Measurements from ENCODE around the gene ZNF438.

Gene ZNF438

GRCh38 chr10:30813872-30814481 lies 217.7 kb downstream of the ZNF438 start:
- Histone ChIP-seq H3K9me3 (ENCODE audit: control insufficient read depth, insufficient read depth, low read length) (no peaks in the 10 kb centered on the region), H3K4me2 (ENCODE audit: low read length) (no peak overlapping the region), H3K79me2 (ENCODE audit: control insufficient read depth, low read length) (no peaks in the 10 kb centered on the region), H3F3A (ENCODE audit: control insufficient read depth, insufficient read depth) (no peaks in the 10 kb centered on the region), H3K4me3 (ENCODE audit: low read length) (no peak overlapping the region), H3K9me2 (replicated peaks; ENCODE audit: control insufficient read depth, low read length) (no peaks in the 10 kb centered on the region), H3K36me3 (ENCODE audit: control insufficient read depth, low read length) (no peaks in the 10 kb centered on the region), H3K27ac (ENCODE audit: low read depth, low read length) (no peak overlapping the region), H3K27me3 (ENCODE audit: control insufficient read depth, low read length) (peaks cover 6% of the 10 kb centered on the region; the same call in 1 of the 2 replicates), H3K4me1 (ENCODE audit: control insufficient read depth, low read length) (no peaks in the 10 kb centered on the region), H4K20me1 (ENCODE audit: control insufficient read depth, insufficient read depth, low read depth, low read length) (no peaks in the 10 kb centered on the region)
- TF ChIP-seq EZH2phosphoT487 (IDR thresholded peaks at IDR 0.05; ENCODE audit: borderline replicate concordance, low read length) (no peak), CTCF (IDR thresholded peaks at IDR 0.05; ENCODE audit: low read depth, low read length, poor library complexity, severe bottlenecking) (no peak)

- Histone ChIP-seq H3K27me3 (ENCODE audit: control insufficient read depth, low read length) (peaks cover 6% of the 10 kb centered on the region; the same call in 1 of the 2 replicates), H3K4me3 (ENCODE audit: low read length) (no peak overlapping the region), H4K20me1 (ENCODE audit: control insufficient read depth, insufficient read depth, low read depth, low read length) (no peaks in the 10 kb centered on the region), H3K36me3 (ENCODE audit: control insufficient read depth, low read length) (no peaks in the 10 kb centered on the region), H3K4me1 (ENCODE audit: control insufficient read depth, low read length) (no peaks in the 10 kb centered on the region), H3K9me2 (replicated peaks; ENCODE audit: control insufficient read depth, low read length) (no peaks in the 10 kb centered on the region), H3K9me3 (ENCODE audit: control insufficient read depth, insufficient read depth, low read length) (no peaks in the 10 kb centered on the region), H3K4me2 (ENCODE audit: low read length) (no peak overlapping the region), H3K27ac (ENCODE audit: low read depth, low read length) (no peak overlapping the region), H3K79me2 (ENCODE audit: control insufficient read depth, low read length) (no peaks in the 10 kb centered on the region), H3F3A (ENCODE audit: control insufficient read depth, insufficient read depth) (no peaks in the 10 kb centered on the region)
- TF ChIP-seq CTCF (IDR thresholded peaks at IDR 0.05; ENCODE audit: low read depth, low read length, poor library complexity, severe bottlenecking) (no peak), EZH2phosphoT487 (IDR thresholded peaks at IDR 0.05; ENCODE audit: borderline replicate concordance, low read length) (no peak)
Observed at GRCh38 chr10:30812018-30812851, 219.4 kb downstream of the ZNF438 start.

GRCh38 chr10:30811276-30812017 lies 220.2 kb downstream of the ZNF438 start:
- H3F3A ChIP-seq (ENCODE audit: control insufficient read depth, insufficient read depth) = no peaks in the 10 kb centered on the region
- H4K20me1 ChIP-seq (ENCODE audit: control insufficient read depth, insufficient read depth, low read depth, low read length) = no peaks in the 10 kb centered on the region
- no peak overlapping the region for H3K27ac ChIP-seq (ENCODE audit: low read depth, low read length)
- TF ChIP-seq EZH2phosphoT487 (IDR thresholded peaks at IDR 0.05; ENCODE audit: borderline replicate concordance, low read length) = no peak
- no peak for TF ChIP-seq CTCF (IDR thresholded peaks at IDR 0.05; ENCODE audit: low read depth, low read length, poor library complexity, severe bottlenecking)
- no peaks in the 10 kb centered on the region for H3K36me3 ChIP-seq (ENCODE audit: control insufficient read depth, low read length)
- H3K9me3 ChIP-seq (ENCODE audit: control insufficient read depth, insufficient read depth, low read length) = no peaks in the 10 kb centered on the region
- H3K27me3 ChIP-seq (ENCODE audit: control insufficient read depth, low read length) = peaks cover 6% of the 10 kb centered on the region; the same call in 1 of the 2 replicates
- H3K4me3 ChIP-seq (ENCODE audit: low read length) = no peak overlapping the region
- H3K4me2 ChIP-seq (ENCODE audit: low read length) = no peak overlapping the region
- no peaks in the 10 kb centered on the region for H3K79me2 ChIP-seq (ENCODE audit: control insufficient read depth, low read length)
- no peaks in the 10 kb centered on the region for H3K9me2 ChIP-seq (replicated peaks; ENCODE audit: control insufficient read depth, low read length)
- no peaks in the 10 kb centered on the region for H3K4me1 ChIP-seq (ENCODE audit: control insufficient read depth, low read length)

All from DOHH2 (cell line).